Activated CD4-positive, alpha-beta T cell treated with anti-CD3 and anti-CD28 coated beads, Interleukin-2, amount 50 U/mL, for 1 hour (primary cell): ENCODE data around the gene HNF1B.

ENCODE experiments used
- DNase-seq: peaks from one replicate; pipeline ENCODE4 v3.0.0-alpha.2; 2020

Gene HNF1B

DNA sequence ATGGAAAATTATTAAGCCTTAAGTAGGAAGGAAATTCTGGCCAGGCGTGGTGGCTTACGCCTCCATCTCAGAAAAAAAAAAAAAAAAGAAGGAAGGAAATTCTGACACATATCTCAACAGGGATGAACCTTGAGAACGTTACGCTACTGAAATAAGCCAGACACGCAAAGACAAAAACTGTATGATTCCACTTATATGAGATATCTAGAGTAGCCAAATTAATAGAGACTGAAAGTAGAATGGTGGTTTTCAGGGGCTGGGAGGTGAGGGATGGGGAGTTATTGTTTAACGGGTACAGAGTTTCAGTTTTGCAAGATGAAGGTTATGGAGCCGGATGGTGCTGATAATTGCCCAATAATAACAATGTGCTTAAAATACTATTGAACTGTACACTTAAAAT, 16.2 kb upstream of the HNF1B start:
- no peak for DNase-seq

DNA sequence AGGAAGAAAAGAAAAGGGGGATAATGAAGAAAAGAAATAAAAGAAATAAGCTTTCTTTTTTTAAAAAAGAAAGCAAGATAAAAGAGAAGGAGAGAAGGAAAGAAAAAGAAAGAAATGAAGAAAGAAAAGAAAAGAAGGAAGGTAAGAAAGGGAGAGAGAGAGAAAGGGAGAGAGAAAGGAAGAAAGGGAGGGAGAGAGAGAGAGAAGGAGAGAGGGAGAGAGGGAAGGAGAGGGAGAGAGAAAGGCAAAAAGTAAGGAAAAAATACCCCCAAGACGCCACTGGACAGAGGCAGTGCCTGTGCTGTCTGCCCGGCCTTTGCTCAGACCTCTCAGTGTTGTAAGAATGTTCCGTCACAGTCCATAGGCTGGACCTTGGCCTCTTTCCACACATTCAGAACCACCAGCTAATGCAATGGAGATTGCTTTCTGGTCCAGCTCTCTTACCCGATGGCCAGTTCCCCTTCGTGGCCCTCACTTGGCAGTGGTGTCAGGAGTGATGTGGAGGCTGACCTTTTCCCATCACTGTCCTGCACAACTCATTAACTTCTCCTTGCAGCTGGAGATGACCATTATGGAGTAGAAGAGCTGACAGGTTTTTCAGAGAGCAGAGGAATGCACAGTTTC, 14.3 kb upstream of the HNF1B start:
- no peak for DNase-seq

DNA sequence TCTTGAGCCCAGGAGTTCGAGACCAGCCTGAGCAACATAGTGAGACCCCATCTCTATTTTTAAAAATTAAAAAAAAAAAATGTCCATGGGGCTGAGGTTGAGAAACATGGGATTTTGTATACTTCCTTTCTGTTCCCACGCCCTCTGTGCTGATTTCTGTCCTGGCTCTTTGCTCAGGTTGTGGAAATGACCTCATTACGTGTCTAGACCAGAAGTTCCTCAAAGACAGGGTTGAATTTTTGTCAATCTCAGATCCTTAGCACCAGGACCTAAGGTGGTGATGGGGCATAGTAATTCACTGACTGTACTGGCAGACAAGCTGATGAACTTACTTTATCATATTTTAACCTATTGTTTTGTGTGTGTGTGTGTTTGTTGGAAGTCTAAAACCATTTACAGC, 11.2 kb upstream of the HNF1B start:
- no peak for DNase-seq

DNA sequence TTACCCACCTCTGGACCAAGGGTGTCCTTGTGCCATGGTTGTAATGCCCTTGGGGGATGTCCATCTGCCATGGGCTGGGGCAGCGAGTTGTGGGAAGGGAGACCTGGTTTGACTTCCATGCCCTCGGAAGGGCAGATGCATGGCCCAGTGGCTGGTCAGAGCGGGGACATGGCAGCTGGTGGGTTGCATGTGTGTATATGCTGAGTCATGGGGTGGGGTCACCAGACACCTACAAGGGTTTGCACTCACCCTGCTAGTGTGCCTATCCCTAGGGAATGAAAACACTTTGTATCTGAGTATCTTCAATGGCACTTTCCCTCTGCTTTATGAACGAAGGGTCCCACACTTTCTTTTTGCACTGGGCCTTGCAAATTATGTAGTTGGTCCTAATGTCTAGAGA, 10.6 kb upstream of the HNF1B start:
- no peak for DNase-seq

DNA sequence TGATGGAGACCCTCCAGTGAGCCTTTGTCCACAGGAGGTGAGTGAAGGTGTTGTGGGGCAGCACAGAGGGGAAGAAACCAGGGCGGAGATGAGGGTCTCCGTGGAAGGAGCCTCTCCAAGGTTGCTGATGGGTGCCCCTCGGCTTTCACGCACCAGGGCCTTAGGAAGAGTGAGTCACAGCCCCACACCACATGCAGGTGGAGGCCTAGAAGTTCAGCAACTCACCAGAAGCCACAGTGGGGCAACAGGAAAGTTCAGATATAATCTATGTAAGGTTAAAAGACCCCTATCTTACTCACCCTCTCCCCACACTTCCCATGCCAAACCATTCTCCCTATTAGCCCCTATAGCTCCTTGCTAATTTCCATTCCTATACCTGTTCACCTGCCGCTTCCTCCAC, 9.5 kb upstream of the HNF1B start:
- no peak for DNase-seq

DNA sequence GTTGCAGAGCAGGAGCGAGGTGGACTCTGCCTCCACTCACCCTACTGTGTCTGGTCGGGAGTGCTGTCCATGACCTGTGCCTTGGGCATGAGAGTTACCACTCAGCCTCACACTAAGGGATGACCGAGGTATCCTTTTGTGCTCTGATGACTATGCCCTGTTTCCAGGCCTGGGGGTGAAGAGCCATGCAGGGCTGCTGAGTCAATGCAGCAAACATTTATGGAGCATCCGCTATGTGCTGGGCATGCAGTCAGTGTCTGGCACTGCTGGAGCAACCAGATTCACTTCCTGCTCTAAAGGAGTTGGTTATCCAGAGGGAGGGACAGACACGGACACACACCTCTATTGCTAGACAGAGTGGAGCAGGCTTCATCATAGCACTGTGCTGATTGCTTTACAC, 7.6 kb upstream of the HNF1B start:
- no peak for DNase-seq

DNA sequence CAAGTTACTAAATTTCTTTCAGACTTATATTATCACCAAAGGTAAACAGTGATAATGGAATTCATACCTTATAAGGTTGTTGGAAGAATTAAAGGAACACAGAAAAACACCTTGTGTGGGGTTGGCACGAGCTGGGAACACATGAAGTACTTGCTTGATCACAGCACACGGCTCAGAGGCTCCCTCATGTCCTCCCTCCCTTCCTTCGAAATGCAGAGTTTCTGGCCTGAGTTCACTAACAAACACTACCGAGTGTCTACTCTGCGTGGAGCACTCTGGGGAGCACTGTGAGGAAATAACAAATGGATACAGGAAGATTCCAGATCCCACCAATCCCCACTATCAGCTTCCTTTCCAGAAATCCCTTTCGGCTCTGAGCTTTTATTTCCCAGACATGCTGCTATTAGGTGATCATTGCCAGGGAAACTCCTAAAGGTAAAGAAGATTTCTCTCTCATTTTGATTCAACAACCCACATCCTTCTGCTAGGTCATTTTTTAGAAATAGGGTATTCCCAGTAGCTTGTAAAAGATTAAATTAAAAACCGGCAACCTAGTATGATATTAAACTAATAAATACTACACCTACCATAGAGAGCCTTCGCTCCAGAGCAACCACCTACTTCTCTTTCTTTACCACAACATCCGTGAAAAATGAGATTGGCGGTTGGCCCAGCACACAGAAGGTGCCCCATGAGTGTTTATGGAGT, 6.1 kb upstream of the HNF1B start:
- no peak for DNase-seq

DNA sequence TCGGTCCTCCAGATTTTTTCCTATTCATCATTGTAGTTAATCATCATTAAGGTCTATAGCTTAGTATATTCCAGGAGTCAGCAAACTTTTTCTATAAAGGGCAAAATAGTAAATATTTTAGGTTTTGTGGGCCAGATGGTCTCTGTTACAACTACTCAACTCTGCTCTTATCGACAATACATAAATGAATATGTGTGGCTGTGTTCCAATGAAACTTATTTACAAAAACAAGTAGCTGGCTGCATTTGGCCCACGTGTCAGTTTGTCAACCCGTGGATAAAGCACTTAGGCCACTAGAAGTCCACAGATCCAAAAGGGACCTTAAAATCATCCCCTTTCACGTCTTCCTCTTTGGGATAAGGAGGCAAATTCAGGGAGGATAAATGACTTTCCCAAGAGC, 5.4 kb upstream of the HNF1B start:
- no peak for DNase-seq

DNA sequence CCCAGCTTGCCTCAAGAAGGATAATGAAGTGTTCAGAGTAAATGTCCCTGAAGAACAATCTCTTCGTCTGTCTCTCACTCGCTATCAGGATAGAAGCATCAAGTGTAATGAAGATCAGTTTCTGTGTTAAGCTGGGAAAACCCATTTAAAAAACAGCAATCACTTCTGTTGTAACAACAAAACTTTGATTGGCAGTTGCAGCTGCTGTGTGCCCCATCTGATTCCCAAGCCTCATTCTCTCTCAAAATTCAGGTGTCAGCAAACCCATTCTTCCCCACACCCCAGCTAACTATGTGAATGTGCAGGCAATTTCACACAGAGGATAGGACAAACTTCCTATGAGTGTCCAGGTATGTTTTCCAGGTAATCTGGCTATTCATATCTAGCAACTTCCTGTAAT, 2.4 kb upstream of the HNF1B start:
- DNase-seq: no peak

DNA sequence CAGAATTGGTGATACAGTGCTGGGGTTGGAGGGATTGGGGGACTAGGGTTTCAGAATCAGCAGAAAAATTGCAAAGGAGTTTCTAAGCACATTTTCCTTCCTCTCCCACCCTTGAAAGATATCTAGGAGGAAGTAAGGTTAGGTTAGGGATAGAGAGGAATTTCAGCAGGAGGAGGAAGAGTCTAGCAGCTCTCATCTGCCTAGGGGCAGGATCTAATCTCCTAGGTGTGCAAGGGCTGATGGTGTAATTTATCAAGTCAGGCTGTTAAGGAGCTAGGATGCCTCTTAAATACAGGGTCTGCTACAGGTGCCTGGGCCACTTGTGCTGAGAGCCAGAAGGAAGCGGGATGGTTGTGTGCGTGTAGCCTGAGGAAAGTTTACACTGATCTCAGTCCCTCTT, 1.8 kb upstream of the HNF1B start:
- DNase-seq: no peak

DNA sequence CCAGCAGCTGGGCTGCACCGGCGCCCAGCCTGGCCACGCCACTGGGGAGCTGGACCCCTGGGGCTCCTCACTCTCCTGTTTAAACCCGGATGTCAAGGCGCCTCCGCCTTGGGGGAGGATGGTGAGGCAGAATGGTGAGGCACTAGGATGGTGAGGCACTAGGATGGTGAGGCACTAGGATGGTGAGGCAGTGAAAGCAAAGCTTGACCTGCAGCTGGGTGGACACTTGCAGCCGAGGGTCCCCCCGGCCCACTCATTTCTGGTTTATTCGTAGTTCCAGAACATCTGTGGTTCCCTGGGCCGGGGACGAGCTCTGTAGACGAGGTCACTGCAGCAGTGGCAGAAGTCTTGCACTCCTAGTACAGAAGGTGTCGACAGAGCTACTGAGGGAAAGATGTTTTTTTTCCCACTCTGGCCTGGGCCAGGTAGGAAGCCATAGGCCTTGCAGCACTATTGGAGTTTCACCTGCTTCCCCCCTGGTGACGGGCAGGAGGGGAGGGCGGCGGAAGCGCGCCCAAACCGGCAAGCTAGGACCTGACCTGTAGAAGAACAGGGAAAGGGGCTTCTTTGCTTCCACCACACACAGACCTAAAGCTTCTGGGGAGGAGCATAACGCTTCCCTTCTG, 1.1 kb upstream of the HNF1B start:
- DNase-seq: no peak

DNA sequence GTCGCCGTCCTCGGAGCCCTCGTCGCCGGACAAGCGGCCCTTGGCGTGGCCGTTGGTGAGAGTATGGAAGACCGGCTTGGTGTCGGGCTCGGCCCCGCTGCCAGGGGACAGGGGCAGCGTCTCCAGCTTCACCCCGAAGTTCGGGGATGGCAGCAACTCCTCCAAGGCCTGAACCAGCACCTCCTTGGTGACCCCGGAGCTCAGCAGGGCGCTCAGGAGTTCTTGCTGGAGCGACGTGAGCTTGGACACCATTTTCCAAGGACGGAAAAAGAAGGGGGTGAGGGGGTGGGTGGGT, 279 bp downstream of the HNF1B start:
- no peak for DNase-seq

DNA sequence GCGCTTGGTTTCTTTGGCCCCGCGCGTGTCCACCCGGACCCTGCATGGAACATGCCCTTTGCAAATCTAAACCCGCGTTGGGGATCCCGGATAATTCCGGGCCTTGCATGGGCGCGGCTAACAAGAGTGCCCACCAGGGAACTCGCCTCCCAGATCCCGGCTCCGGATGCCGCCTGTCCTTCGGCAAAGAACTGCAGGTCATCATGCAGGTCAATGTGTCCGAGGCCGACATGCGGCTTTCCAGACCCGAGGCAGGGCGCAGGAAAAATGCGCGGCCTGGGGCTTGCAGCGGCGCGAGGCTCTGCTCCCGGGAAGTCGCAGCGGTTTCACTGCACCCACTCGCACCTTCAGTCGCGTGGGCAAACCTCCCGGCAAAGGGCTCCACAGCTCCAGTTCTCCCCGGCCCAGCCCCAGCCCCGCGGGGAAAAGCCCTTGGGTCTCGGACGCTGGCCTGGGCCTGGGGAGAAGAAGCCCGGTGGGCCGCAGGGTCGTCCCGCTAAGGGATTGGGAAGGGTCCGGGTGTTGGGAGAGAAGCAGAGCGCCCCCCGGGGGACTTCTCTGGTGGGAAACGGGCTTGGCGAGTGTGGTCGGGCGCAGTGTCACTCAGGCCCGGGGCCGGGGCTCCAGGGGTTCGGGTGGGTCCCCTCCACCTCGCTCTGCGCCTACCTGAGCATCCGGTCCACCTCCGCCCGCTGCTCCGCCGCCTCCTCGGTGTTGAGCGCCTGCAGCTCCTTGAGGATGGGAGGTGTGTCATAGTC, 805 bp downstream of the HNF1B start:
- no peak for DNase-seq

DNA sequence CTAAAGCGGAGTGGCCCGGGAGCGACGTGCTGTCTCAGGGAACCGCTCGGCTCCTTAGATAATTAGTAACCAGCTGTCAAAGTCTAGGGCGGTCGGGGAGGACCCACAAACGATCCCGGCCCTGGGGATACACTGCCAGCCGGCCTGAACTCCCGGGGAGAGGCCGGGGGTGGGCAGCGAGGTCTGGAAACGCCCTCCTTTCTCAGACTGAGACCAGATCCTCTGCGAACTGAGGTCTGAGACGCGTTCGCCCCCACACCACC, 1.3 kb downstream of the HNF1B start:
- no peak for DNase-seq

DNA sequence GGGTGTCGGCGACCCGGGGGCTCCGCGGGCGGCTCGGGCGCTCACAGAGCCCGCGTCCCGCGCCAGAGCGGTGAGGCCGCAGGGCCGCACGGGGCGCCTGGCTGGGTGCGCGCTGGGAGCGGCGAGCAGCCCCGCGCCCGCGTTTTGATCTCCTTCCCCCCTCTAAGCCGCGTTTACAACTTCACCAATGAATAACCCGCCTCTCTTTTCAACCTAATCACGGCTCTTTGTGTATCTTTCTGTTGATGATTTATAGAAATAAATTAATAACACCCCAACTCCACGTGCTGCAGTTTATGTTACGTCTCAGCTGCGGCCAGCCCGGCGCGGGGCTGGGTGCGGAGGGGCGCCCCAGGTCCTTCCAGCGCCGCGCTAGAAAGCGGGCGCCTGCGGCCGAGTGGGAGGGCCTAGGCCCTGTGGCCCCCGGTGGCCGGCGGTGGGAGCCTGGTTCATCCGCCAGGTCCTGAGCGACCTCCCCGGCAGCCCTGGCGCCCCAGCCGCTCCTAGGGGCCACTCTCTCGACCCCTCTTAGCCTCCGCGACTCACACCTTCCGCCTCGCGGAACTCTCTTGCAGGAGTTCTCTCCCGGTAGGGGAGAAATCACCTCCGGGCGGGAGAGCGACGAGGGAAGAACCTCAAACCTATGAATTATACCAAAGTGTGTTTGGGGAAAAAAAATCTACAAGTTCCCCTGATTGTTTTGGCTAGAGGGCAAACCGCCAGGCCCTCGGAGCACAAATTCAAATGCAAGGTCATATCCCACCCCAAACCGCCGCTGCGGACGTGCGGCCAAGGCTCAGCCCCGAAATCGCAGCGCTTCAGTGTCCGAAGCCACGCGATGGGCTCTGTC, 1.9 kb downstream of the HNF1B start:
- no peak for DNase-seq

DNA sequence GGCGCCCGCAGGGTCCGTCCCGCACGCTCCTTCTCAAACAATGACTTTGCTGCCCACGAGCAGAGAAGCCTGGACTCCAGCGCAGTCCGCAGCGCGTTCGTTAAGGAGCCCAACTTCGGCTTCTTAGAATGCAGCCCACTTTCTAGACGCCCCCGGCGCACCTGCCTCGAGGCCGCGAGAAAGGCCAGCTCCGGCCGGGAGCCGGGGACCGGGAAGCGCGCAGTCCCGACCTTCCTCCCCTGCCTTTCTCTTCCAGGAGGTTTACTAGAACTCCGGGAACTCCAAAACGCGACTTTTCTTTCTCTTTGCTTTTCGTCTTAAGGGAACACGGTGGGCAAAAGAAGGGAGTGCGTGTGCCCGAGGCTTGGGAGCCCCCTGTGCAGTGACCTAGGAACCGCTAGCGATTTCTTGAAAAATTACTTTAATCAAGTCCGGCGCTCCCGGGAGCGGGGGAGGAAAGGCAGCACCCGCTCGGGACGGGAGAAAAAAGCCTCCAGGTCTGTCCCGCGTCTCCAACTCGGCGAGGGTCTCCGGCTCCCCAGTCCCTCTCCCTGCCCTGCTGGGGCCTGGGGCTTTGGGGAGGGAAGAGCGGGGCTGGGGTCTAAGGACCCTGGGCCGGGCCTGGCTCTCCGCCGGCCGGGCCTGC, 2.6 kb downstream of the HNF1B start:
- DNase-seq: no peak

DNA sequence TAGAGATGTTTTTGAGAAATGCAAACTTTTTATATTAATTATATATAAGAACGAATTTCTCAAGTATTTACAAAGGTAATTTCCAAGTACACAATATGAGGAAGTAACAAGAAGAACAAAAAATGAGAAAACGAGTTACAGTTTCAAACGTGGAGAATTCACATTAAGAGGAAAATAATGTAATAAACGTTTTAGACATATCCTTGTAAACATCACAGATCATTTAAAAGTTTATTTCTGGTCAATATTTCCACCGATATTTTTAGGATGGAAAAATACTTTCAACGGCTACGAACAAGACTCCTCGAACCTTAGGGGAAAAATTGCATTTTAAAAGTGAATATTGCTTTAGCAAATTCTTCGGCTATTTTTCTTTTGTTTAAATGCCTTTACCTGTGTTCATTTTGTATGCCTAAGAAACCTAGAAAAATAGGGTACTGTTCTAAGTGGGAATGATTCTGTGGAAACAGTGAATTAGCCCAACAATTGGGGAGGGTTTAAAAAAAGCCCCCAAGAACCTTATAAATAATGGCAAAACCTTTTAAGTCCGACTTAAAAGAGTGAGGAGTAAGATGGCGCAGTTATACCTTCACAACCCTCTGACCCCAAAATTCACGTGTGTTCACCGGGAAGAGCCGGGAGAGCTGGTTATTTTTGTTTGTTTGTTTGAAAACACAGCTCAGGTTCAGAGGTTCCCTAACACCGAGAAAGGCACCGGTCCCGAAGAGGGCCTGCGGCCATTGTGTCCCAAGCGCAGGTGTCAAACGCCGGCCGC, 3.3 kb downstream of the HNF1B start:
- DNase-seq: no peak

DNA sequence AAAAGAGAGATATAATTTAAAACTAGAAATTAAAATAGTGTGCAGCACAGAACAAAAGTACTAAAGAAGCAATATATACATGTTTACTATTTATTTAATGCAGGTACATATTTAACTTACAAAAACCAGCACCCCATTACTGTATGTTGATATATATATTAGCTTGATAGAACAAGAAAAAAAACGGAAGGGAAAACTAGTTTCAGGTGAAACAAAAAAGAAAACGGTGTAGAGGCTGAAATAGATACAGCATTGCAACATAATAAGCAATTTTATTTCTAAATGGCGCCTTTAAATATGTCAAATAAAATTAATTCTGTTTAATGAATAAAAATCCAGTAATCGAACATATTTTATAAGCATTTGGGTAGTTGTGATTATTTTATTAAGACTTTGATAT, 3.9 kb downstream of the HNF1B start:
- DNase-seq: no peak

DNA sequence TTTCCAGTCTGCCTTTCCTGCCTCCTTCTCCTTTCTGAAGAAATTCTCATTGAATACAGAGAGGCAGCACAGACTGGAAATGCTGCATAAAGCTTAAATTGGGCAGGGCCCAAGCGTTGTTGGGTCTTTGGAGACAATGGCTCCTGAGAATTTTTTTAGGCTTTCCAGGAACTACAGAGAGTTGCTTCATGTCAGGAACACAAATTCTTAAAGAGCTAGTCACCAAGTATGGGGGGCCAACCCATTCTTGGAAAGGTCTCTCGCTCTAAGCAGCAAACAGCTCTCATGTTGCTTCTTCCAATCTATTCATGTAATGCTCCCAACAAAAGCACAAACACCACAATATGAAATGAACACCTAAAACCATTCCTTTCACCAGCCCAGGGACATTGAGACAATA, 6.9 kb downstream of the HNF1B start:
- no peak for DNase-seq

DNA sequence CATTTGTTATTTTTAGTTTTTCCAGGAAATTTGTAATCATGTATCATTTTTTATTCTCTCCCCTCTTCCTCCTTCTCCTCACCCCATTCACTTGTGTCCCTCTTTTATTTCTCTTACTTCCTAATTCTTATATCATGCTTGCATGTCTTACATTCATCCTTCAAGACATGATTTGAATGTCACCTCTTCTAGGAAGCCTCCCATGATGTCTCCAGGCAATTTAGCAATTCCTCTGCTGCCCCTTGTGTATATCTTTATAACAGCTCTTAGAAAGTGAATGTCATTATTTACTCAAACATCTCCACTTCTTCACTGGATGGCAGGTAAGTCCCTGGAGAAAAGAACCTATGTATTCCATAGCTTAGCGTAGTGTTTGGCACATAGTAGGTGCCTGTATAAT, 7.8 kb downstream of the HNF1B start:
- DNase-seq: no peak

DNA sequence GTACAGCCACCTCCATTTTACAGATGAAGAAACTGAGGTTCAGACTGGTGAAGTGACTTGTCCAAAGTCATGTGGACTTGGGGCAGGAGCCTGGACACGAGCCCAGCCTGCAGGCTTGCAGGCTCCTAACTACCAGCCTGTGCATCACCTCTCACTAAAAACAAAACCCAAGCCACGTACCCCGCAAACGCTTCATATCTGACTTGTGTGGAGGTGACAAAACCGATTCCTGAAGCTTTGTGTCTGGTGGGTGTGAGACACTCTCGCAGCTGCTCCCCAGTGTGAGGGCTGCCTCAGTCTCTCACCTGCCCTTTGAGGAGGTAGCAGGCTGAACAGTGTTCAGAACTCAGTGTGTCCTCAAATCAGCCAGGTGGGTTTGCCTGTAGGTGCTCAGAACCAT, 8.4 kb downstream of the HNF1B start:
- no peak for DNase-seq

DNA sequence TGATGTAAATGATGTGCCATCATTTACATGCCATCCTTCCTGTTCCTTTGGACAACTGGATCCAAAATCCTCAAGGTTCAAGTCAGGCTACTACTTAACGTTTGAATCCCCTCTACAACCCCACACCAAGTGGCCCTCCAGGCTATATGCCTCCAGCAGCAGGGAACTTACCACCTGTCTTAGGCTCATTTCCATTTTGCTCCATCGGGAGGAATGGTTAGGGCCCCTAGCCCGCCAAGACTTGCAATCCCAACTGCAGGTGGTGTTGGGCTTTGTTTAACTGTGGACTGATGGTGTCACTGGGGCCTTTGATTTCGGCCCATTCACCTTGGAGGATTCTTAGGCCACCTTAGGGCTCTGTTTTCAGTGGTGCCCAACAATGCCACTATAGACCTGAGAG, 9.7 kb downstream of the HNF1B start:
- DNase-seq: no peak
